HG02938 (cell line): ENCODE results near the gene MBD3.
"Not testable (repeated sequence)": the region's sequence is repeated elsewhere in the genome, so short reads cannot be mapped to it uniquely, and the experiment has no call there.

Source experiments
- ATAC-seq: cut with Tn5 transposase; IDR thresholded peaks from one replicate; pipeline ENCODE4 v1.9.1; 2021; ENCODE audit warnings: mild to moderate bottlenecking, moderate library complexity; ENCODE audit not compliant: unreplicated experiment

The MBD3 gene

DNA sequence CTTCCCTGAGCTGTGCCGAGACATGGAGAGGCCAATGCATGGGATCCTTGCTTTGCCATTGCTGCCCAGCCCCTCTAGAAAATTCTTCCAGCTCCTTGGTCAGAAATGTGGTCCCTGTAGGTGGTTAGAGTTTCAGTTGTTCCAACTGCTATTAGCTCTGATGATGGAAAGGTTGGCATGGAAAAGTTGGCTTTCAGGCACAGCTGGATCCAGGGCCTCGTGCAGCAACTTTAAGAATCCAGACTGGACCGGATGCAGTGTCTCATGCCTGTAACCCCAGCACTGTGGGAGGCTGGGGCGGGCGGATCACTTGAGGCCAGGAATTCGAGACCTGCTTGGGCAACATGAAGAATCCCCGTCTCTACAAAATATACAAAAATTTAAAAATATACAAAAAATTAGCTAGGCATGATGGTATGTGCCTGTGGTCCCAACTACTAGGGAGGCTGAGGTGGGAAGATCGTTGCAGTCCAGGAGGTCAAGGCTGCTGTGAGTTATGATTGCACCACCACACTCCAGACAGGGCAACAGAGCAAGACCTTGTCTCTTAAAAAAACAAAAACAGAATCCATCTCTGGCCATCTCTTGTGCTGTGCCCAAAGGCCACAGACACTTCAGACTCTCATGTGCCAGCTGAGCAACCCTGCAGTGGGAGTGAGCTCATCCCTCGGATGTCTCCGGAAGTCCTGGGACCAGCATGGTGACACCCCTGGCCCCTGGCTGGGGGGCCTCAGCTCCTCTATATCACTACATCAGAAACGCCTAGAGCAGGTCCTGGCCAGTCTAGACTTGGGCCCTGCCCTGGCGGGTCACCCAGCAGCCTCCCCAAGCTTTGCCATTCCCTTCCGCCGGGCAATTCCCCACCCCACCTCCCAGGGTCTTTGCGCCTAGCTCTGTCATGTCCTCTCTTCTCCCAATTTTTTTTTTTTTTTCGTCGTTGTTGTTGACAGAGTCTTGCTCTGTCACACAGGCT is 41.3 kb downstream of the MBD3 start:
- ATAC-seq = no peak

DNA sequence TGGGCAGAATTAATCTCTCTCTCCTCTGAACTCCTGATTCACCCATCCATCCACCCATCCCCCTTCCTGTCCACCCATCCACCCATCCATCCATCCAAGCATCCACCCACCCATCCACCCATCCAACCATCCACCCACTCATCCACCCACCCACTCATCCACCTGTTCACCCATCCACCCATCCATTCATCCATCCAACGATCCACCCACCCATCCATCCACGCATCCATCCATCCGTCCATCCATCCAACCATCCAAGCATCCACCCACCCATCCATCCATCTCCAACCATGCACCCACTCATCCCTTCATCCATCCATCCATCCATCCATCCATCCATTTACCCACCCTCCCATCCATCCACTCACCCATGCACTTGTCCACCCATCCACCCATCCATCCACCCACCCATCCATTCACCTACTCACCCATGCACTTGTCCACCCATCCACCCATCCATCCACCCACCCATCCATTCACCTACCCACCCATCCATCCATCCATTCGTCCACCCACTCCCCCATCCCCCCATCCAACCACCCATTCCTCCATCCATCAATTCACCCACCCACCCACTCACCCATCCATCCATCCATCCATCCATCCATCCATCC is 43.2 kb downstream of the MBD3 start:
- no peak for ATAC-seq

DNA sequence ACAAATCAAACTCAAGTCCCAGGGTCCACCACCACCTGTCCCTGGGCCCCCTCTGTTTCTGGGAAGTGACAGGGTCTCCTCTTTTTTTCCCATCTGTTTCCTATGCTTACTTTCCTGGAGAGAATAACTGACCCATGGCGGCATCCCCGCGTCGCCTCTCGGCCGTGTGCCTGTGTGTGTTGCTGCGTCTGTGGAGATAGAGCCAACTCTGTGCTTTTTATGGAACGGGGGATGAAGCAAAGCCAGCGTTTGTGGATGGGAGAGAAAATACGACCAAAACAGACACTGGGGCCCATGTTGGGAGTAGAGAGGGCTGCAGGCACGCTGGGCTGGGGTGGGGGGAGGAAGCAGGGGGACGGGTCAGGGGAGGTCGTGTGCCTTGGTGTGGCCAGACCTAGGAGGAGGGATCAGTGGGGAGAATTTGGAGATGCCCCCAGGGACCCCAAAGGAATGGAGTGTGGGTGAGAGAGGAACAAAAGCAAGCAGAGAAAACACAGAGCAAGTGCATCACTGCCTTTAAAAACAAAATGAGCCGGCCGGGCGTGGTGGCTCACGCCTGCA is 52.2 kb downstream of the MBD3 start:
- ATAC-seq = no peak

DNA sequence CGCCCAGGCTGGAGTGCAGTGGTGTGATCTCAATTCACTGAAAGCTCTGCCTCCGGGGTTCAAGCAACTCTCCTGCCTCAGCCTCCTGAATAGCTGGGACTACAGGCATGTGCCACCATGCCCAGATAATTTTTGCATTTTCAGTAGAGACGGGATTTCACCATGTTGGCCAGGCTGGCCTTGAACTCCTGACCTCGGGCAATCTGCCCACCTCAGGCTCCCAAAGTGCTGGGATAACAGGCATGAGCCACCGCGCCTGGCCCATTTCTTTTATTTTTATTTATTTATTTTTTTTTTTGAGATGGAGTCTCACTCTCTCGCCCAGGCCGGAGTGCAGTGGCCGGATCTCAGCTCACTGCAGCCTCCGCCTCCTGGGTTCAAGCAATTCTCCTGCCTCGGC is 52.9 kb downstream of the MBD3 start:
- ATAC-seq = not testable (repeated sequence)

DNA sequence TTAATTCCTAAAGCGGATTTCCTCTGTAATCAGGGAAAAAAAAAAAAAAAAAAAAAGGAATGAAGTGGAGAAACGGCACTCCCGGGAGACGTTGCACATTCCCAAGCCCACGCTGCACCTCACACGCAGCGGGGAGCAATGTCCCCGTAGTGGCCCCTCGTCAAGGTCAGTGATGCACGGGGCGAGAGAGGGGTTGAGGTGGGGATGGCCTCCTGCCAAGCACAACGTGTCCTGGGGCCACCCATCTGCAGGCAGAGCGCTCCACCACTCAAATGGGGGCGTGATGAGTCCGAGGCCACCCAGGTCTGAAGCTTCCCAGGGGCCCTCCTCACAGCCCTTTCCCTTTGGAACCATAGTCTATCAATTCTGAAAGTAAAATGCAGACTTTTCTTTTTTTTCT is 53.7 kb downstream of the MBD3 start:
- ATAC-seq = no peak

DNA sequence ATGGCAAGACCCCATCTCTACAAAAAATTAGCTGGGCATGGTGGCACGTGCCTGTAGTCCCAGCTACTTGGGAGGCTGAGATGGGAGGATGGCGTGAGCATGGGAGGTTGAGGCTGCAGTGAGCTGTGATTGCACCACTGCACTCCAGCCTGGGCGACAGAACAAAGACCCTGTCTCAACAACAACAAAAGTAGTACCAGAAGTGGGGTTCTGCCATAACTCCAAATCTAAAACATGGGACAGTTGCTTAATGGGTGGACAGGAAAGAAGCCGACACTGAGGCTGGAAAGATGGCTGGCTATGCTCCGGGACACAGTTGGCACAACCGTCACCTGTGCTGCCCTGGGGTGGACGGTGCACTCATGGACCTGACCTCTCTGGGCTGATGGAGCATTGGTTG is 57.0 kb downstream of the MBD3 start:
- ATAC-seq = not testable (repeated sequence)

DNA sequence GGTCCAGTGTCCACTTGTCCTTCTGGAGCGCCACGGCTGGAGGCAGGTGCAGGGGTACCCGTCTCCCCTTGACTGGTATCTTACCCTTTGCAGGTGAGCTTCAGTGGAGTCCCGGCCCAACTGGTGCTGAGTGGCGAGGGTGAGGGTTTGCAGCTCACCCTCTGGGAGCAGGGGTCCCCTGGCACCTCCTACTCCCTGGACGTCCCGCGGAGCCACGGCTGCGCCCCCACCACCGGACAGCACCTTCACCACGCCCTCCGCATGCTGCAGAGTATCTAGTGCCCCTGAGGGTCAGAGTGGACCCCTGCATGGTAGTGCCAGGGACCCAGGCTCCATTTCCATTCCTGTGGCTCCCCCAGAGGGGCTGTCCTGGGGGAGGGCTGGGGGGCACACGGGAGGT is 57.7 kb downstream of the MBD3 start:
- ATAC-seq = no peak

DNA sequence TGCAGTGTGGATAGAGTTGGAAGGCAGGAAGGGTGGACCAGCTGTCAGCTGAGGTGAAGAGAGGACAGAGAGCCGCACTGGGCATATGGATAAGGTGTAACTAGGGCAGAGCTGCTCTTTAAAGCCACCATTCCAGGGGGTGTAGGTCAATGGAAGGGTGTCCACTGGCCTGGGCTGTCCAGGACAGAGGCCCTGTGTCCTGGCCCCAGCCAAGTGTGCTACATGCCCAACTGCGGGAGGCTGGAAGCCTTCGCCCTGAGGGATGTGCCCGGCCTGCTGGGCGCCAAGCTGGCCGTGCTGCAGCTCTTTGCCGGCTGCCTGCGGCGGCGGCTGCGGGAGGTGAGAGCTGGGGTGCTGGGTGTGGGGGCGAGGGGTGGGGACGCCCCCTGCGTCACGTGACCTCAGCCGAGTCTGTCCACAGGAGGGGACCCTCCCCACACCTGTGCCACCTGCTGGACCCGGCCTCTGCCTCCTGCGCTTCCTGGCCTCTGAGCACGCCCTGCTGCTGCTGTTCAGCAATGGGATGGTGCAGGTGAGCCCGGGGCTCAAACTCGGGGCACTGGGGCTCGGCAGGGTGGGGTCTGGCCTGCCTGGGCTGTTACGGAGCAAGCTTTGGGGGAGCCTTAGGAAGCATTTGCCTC is 59.0 kb downstream of the MBD3 start:
- no peak for ATAC-seq

DNA sequence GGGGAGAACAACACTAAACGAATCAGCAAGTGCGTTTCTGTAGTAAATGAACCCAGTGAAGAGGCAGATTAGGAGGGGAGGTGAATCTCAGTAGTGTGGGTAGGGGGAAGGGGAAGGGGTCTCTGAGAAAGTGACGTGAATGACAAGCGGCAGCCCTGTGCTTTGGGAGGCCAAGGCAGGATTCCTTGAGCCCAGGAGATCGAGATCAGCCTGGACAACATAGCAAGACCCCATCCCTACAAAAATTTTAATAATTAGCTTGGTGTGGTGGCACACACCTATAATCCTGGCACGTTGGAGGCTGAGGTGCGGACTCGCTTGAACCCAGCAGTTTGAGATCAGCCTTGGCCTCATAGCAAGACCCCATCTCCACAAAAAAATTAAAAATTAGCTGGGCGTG is 60.7 kb downstream of the MBD3 start:
- no peak for ATAC-seq

DNA sequence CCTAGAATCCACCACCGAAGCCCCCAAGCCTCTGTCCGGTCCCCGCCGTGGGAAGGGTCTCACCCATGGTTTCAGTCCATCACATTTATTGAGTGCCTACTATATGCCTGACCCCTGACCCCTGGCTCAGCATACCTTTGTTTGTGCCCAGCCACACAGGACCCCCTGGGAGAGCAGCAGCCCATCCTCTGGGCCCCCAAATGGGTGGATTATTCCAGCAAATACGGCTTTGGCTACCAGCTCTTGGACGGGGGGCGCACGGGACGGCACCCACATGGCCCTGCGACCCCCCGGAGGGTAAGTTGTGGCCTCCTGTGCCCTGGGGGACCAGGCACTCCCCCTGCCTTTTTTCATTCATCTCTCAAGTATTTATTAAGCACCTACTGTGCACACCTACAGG is 61.1 kb downstream of the MBD3 start:
- ATAC-seq = no peak

DNA sequence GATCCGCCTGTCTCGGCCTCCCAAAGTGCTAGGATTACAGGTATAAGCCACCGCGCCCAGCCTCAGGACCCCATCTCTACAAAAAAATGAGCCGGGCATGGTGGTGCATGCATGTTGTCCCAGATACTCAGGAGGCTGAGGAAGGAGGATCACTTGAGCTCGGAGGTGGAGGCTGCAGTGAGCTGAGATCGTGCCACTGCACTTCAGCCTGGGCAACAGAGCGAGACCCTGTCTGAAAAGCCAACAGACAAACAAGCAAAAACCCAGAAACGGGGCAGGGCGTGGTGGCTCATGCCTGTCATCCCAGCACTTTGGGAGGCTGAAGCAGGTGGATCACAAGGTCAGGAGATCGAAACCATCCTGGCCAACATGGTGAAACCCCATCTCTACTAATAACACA is 61.8 kb downstream of the MBD3 start:
- ATAC-seq = not testable (repeated sequence)

DNA sequence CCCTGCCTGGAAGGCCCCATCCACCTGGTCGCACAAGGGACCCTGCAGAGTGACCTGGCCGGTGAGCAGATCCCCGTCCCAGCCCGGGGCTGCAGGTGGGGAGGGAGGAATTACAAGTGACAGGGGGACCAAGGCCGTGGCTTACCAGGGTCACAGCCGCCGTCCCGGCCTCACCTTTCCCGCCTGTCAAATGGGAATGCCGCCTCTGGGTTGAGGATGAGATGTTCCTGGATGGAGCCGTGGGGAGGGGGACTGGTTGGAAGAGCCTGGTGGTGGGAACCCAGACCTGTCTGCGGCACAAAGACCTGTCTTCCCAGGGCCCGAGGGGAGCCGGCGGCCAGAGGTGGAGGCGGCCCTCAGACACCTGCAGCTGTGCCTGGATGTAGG is 63.2 kb downstream of the MBD3 start:
- ATAC-seq = no peak

DNA sequence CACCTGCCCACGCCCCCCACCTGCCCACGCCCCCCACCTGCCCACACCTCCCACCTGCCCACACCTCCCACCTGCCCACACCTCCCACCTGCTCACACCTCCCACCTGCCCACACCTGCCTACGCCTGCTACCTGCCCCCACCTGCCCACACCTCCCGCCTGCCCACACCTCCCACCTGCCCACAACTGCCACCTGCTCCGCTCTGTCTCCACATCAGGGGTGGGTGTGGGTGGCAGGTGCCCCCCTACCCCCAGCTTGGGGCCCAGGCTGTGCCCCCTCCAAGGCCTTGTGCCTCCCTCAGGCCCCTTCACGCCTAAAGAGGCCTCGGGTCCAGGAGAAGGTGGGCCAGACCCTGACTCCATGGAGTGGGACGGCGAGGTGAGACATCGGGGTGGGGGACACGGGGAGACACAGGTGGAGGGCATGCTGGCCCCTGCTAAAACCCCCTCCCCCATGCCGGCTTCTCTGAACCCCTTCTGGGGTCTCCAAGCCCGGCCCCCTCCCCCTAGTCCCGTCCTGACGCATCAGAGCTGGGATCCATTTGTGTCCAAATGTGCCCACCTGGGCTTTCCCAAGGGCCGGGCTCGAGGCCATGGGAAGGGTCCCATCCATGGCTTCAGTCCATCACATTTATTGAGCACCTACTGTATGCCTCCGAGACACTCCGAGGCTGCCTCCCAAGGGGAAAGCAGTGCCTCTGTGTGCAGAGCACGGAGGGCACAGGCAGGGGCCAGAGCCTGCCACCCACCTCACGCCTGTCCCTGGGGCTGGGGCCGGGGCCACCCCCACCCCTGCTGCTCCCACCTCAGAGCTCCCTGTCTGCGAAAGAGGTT is 63.9 kb downstream of the MBD3 start:
- ATAC-seq = no peak

DNA sequence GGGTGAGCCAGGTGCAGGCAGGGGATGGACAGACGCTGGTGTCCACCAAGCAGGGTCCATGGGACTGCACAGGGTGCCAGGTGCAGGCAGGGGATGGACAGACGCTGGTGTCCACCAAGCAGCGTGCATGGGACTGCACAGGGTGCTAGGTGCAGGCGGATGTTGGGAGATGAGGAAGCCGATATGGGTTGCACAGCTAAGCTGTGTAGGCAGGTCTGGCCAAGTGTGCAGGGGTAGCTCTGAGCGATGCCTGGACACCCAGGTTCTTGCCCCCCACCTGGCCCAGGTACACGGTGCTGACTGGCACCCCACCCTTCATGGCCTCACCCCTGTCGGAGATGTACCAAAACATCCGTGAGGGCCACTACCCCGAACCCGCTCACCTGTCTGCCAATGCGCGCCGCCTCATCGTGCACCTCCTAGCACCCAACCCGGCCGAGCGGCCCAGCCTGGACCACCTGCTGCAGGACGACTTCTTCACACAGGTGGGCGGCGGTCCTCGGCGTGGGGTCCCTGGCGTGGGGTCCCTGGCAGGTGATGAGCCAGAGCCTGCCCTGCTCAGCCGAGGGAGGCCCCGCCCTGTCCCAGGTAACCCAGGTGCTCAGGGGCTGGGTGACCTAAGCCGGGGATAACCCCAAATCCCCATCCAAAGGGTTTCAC is 64.9 kb downstream of the MBD3 start:
- ATAC-seq = no peak

DNA sequence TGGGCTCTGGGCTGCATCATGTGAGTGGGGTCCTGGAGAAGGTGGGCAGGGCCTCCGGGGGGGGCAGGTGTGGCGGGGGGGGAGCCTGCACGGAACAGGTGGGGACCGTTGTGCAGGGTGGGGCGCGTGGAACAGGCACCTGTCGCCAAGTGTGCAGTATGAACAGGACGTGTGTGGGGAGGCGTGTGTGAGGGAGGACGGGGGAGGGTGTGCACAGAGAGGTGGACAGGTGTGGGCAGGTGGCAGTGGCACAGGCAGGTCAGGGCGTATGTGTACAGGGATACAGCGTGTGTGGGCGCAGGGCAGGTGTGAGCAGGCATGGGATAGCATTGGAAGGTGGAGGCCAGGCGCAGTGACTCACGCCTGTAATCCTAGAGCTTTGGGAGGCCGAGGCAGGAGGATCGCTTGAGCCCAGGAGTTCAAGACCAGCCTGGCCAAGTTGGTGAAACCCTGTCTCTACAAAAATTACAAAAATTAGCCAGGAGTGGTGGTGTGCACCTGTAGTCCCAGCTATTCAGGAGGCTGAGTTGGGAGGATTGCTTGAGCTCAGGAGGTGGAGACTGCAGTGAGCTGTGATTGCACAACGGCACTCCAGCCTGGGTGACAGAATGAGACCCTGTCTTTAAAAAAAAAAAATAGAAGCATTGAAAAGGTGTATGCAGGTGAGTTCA is 65.6 kb downstream of the MBD3 start:
- ATAC-seq = no peak

DNA sequence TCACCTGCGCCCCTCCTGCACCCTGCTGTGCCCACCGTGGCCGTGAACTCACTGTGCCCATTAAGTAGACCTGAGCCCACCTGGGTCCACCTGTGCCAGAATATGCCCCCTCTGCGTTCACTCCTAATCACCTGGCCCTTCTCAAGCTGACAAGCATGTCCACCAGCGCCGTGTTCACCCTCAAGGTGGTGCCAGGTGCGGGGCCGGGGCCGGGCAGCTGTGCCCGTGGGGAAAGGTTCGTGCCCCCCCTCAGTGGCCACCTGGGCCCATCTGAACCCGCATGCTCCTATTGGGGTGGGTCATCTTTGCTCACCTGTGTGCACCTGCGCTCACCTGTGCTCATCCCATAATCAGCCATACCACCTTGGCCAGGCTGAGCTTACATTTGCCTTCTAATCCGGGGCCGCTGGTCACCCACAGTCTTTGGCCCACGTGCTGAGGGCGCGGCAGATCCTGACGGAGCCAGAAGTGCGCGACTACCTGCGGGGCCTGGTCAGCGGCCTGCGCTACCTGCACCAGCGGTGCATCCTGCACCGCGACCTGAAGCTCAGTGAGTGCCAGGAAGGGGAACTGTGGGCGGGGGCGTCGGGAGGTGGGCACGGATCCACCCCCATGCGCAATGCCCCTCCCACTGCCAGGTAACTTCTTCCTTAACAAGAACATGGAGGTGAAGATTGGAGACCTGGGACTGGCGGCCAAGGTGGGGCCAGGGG is 66.4 kb downstream of the MBD3 start:
- no peak for ATAC-seq

DNA sequence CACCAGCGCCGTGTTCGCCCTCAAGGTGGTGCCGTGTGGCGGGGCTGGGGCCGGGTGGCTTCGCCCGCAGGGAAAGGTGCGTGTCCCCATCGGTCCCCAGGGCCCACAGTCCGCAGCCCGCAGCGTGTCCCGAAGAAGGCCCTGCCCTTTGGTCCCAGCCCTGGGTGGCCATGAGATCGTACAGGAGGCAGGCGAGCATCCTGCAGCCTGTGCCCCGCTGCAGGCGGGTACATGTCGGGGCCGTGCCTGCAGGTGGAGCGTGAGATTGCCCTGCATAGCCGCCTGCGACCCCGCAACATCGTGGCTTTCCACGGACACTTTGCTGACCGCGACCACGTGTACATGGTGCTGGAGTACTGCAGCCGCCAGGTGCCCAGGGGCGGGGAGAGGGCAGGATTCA is 67.3 kb downstream of the MBD3 start:
- ATAC-seq = no peak

DNA sequence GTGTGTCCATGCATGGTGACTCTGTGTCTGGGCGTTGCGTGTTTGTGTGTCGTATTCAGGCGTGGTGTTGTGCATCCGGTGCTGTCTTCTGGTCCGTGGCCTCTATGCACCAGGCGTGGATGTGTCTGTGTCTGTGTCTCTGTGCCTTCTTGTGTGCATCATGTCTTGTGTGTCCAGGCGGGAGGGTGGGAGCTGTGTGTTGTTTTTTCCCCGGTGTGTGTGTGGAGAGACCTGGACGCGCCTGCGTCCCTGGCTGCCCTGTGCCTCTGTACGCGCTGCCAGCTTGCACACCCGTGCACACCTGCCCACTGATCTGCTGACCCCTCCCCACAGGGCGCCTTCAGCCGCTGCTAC is 67.7 kb downstream of the MBD3 start:
- no peak for ATAC-seq

DNA sequence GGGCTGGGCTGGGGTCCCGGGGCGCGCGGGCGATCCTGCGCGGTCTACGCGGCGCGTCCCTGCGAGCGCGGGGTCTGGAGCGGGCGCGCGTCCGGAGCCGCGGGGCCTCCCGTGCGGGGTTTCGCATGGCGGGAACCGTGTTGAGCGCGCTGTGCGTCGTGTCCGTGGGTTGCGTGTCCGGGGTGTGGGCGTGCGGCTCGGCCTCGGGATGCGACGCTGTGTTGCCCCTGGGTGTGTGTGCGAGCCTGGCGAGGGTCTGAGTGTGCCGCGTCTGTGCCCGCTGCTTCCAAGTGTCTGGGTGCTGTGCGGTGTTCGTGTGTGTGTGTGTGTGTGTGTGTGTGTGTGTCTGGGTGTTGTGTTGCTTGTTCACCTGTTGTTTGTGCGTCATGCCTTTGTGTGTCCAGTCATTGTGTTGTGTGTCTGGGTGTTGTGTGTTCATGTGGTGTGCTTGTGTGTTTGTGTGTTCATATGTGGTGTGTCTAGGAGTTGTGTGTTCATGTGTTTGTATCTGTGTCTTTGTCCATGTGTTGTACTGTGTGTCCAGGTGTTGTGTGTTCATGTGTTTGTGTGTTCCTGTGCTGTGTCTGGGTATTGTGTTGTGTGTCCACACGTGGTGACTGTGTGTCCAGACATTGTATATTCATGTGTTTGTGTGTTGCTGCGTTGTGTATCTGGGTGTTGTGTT is 68.2 kb downstream of the MBD3 start:
- ATAC-seq = no peak
